Activated CD8-positive, alpha-beta memory T cell treated with anti-CD3 and anti-CD28 coated beads, Interleukin-2, amount 50 U/mL, for 48 hours (primary cell): Measurements from ENCODE around the gene FAM240A.
"Not testable (repeated sequence)": the region's sequence is repeated elsewhere in the genome, so short reads cannot be mapped to it uniquely, and the experiment has no call there.

Experiments
- DNase-seq: peaks from one replicate; pipeline ENCODE4 v3.0.0-alpha.2; 2020

FAM240A gene

GRCh38 chr3:46587268-46587667 is 25.1 kb upstream of the FAM240A start:
- not testable (repeated sequence) for DNase-seq

- no peak for DNase-seq
Measured at GRCh38 chr3:46593274-46593862, 19.0 kb upstream of the FAM240A start.

GRCh38 chr3:46593979-46594378 is 18.3 kb upstream of the FAM240A start:
- no peak for DNase-seq

- DNase-seq, result no peak
Measured at GRCh38 chr3:46594723-46595122, 17.6 kb upstream of the FAM240A start.

- no peak for DNase-seq
Measured at GRCh38 chr3:46595819-46596314, 16.5 kb upstream of the FAM240A start.

GRCh38 chr3:46599590-46599989 is 12.7 kb upstream of the FAM240A start:
- no peak for DNase-seq

- DNase-seq, result no peak
Measured at GRCh38 chr3:46603446-46604046, 8.8 kb upstream of the FAM240A start.

- no peak for DNase-seq
Measured at GRCh38 chr3:46604127-46604526, 8.2 kb upstream of the FAM240A start.

GRCh38 chr3:46607603-46608028 is 4.7 kb upstream of the FAM240A start:
- no peak for DNase-seq

- DNase-seq, result no peak
Measured at GRCh38 chr3:46609212-46609721, 3.1 kb upstream of the FAM240A start.

- no peak for DNase-seq
Measured at GRCh38 chr3:46609944-46610722, 2.2 kb upstream of the FAM240A start.

- no peak for DNase-seq
Measured at GRCh38 chr3:46613313-46614005, 1.1 kb downstream of the FAM240A start.

GRCh38 chr3:46614431-46614830 is 2.1 kb downstream of the FAM240A start:
- DNase-seq, result no peak

GRCh38 chr3:46615050-46615775 is 2.9 kb downstream of the FAM240A start:
- no peak for DNase-seq

GRCh38 chr3:46615976-46616375 is 3.7 kb downstream of the FAM240A start:
- DNase-seq, result no peak

GRCh38 chr3:46617941-46618340 is 5.6 kb downstream of the FAM240A start:
- no peak for DNase-seq

- no peak for DNase-seq
Measured at GRCh38 chr3:46619845-46620778, 7.8 kb downstream of the FAM240A start.

- DNase-seq, result no peak
Measured at GRCh38 chr3:46624533-46624932, 12.2 kb downstream of the FAM240A start.

GRCh38 chr3:46624975-46625490 is 12.7 kb downstream of the FAM240A start:
- DNase-seq, result no peak

- no peak for DNase-seq
Measured at GRCh38 chr3:46626039-46626438, 13.7 kb downstream of the FAM240A start.

GRCh38 chr3:46627078-46627477 is 14.8 kb downstream of the FAM240A start:
- no peak for DNase-seq
